HepG2 (cell line): ENCODE data around the gene ZMYND10. TPM values are rescaled to one million over a fixed set of nuclear protein-coding genes. Genes with fewer than 3 reads are reported as not detected.

Experiments used
- ARNT ChIP-seq: fragments of 450-650 bp; IDR thresholded peaks from 2 replicates; pipeline ENCODE4 v1.6.1; 2017
- BRF2 ChIP-seq: sonication (generic); formaldehyde crosslinking; IDR thresholded peaks from 2 replicates; pipeline ENCODE4 v1.8.1; 2022; ENCODE audit warnings: mild to moderate bottlenecking, missing genetic modification reagents
- EP300 ChIP-seq, 3 experiments: sonication (generic) in 1 of 3; formaldehyde crosslinking in 1 of 3; IDR thresholded peaks; 2 replicates each; pipeline versions ENCODE4 v1.5.1 to v1.6.1; 2011 to 2020; ENCODE audit warnings: low read depth in 2 of 3, low read length in 2 of 3, borderline replicate concordance in 1 of 3, improper control_type of control experiment in 1 of 3, mild to moderate bottlenecking in 1 of 3, missing genetic modification reagents in 1 of 3, moderate library complexity in 1 of 3
- ETS1 ChIP-seq: sonication (generic); formaldehyde crosslinking; IDR thresholded peaks from 2 replicates; pipeline ENCODE4 v1.4.0; 2020; ENCODE audit warnings: missing genetic modification reagents
- GLI4 ChIP-seq: sonication (generic); formaldehyde crosslinking; IDR thresholded peaks from 2 replicates; pipeline ENCODE4 v1.5.1; 2020; ENCODE audit warnings: missing genetic modification reagents, mild to moderate bottlenecking, moderate library complexity, borderline replicate concordance
- HIC2 ChIP-seq: sonication (generic); formaldehyde crosslinking; IDR thresholded peaks from 2 replicates; pipeline ENCODE4 v1.9.0; 2022; ENCODE audit warnings: low read depth, missing genetic modification reagents
- MLXIP ChIP-seq: sonication (generic); formaldehyde crosslinking; IDR thresholded peaks from 2 replicates; pipeline ENCODE4 v1.9.0; 2021; ENCODE audit warnings: missing genetic modification reagents, borderline replicate concordance
- NONO ChIP-seq, 2 experiments: fragments of 450-650 bp in 1 of 2; sonication (generic) in 1 of 2; formaldehyde crosslinking in 1 of 2; IDR thresholded peaks in 1 of 2; conservative IDR thresholded peaks in 1 of 2; 2 replicates each; pipeline versions ENCODE4 v1.6.1 to v1.8.0; 2017 to 2022; ENCODE audit warnings: mild to moderate bottlenecking in 1 of 2, missing genetic modification reagents in 1 of 2, moderate library complexity in 1 of 2
- REXO4 ChIP-seq: sonication (generic); formaldehyde crosslinking; IDR thresholded peaks from 2 replicates; pipeline ENCODE4 v1.8.0; 2022; ENCODE audit warnings: missing genetic modification reagents, mild to moderate bottlenecking, borderline replicate concordance
- SSRP1 ChIP-seq: IDR thresholded peaks from 2 replicates; pipeline ENCODE4 v1.6.1; 2016; ENCODE audit warnings: control low read depth
- YY1 ChIP-seq: IDR thresholded peaks from 2 replicates; pipeline ENCODE4 v1.6.1; 2011; ENCODE audit warnings: low read length, low read depth, moderate library complexity, mild to moderate bottlenecking; ENCODE audit not compliant: insufficient read depth, insufficient replicate concordance
- ZBTB10 ChIP-seq: sonication (generic); formaldehyde crosslinking; IDR thresholded peaks from 2 replicates; pipeline ENCODE4 v1.4.0; 2020; ENCODE audit warnings: missing genetic modification reagents, borderline replicate concordance
- ZNF101 ChIP-seq: sonication (generic); formaldehyde crosslinking; IDR thresholded peaks from 2 replicates; pipeline ENCODE4 v1.4.0; 2020; ENCODE audit warnings: mild to moderate bottlenecking, low read depth, missing genetic modification reagents, borderline replicate concordance
- ZNF124 ChIP-seq: sonication (generic); formaldehyde crosslinking; IDR thresholded peaks from 2 replicates; pipeline ENCODE4 v1.4.0; 2020; ENCODE audit warnings: missing genetic modification reagents
- ZNF839 ChIP-seq: sonication (generic); formaldehyde crosslinking; IDR thresholded peaks from 2 replicates; pipeline ENCODE4 v1.4.0; 2020; ENCODE audit warnings: missing genetic modification reagents, mild to moderate bottlenecking, borderline replicate concordance
- ZNF883 ChIP-seq: sonication (generic); formaldehyde crosslinking; IDR thresholded peaks from 2 replicates; pipeline ENCODE4 v1.5.1; 2020; ENCODE audit warnings: mild to moderate bottlenecking, missing genetic modification reagents; ENCODE audit errors: not compliant biosample characterization
- polyA plus RNA-seq, 8 experiments: library from polyadenylated mRNA; depleted of rRNA in 3 of 8; stranded (reverse) in 7 of 8; unstranded in 1 of 8; fragments of >200 nt; fragmentation: Illumina TruSeq in 4 of 8; extraction: Trizol in 4 of 8; gene quantifications; 2 replicates each; pipeline versions ENCODE4 v1.2.1 to v1.2.3, GENCODE V29; 2011 to 2016; ENCODE audit warnings: low read depth in 4 of 8, missing spikeins in 1 of 8, mixed read lengths in 1 of 8; ENCODE audit not compliant: insufficient read depth in 1 of 8
- total RNA-seq, 5 experiments: library from RNA; depleted of rRNA; stranded (reverse); fragments of >200 nt; fragmentation: Illumina TruSeq; extraction: Trizol; gene quantifications; 2 replicates each; pipeline ENCODE4 v1.2.3, GENCODE V29; 2016; ENCODE audit warnings: low read depth in 1 of 5

The ZMYND10 gene
- total and polyA plus RNA-seq, 2 of the 13 experiments (the other 11 are each of a cell fraction or from before 2014, with no cell fraction given) = 0.60 to 0.74 TPM

- TF ChIP-seq BRF2 (CRISPR knock-in tag) (no peak), ZBTB10 (CRISPR knock-in tag) (no peak), SSRP1 (CRISPR knock-in tag) (peak; percentile 70; the same call in 1 of the 2 replicates), GLI4 (CRISPR knock-in tag) (no peak), ZNF839 (CRISPR knock-in tag) (no peak; the same call in 1 of the 2 replicates), REXO4 (no peak), ZNF101 (CRISPR knock-in tag) (no peak), NONO (IDR thresholded peaks at IDR 0.05) (no peak), NONO (CRISPR knock-in tag; conservative IDR thresholded peaks at IDR 0.05) (peak; percentile 87), ARNT (no peak), ZNF124 (CRISPR knock-in tag) (peak; percentile 78; the same call in 1 of the 2 replicates), EP300 (IDR thresholded peaks at IDR 0.05; ENCODE audit: low read depth in 2 of 2, low read length in 2 of 2) (peak in 1 of 2 experiments; percentile 44; a peak in 2 of 4 replicates), EP300 (CRISPR knock-in tag; IDR thresholded peaks at IDR 0.05; ENCODE audit: borderline replicate concordance) (no peak), HIC2 (CRISPR knock-in tag) (no peak), ZNF883 (CRISPR knock-in tag) (peak; percentile 79), YY1 (peak; percentile 94), ETS1 (CRISPR knock-in tag) (no peak), MLXIP (CRISPR knock-in tag) (no peak)
Observed at GRCh38 chr3:50292159-50293078, 53.1 kb downstream of the ZMYND10 start, which contains the start of gene IFRD2 (continued).
